Loucy (cell line): Measurements from ENCODE around the gene TMEM42.

Experiments
- H2AFZ ChIP-seq: fragments of 200-600 bp; sonication (generic); 2 replicates; pipeline ENCODE4 v1.6.0; 2016; ENCODE audit warnings: antibody characterized with exemption, mild to moderate bottlenecking, low read length, moderate library complexity
- H3F3A ChIP-seq: fragments of 200-600 bp; 2 replicates; pipeline ENCODE4 v1.6.0; 2016; ENCODE audit warnings: antibody characterized with exemption, low read depth, mild to moderate bottlenecking
- H3K27me3 ChIP-seq: fragments of 200-600 bp; sonication (generic); 2 replicates; pipeline ENCODE4 v1.6.1; 2014; ENCODE audit warnings: low read length, mild to moderate bottlenecking; ENCODE audit not compliant: insufficient read depth, poor library complexity, severe bottlenecking
- H3K36me3 ChIP-seq: fragments of 200-600 bp; sonication (generic); 2 replicates; pipeline ENCODE4 v1.6.1; 2016; ENCODE audit warnings: low read length; ENCODE audit not compliant: insufficient read depth
- H3K4me1 ChIP-seq: fragments of 200-600 bp; sonication (generic); 2 replicates; pipeline ENCODE4 v1.5.1; 2014; ENCODE audit warnings: low read length, mild to moderate bottlenecking; ENCODE audit not compliant: insufficient read depth, poor library complexity, severe bottlenecking
- H3K4me2 ChIP-seq: fragments of 200-600 bp; sonication (generic); 2 replicates; pipeline ENCODE4 v1.6.0; 2014; ENCODE audit warnings: antibody characterized with exemption, low read length, low read depth, mild to moderate bottlenecking; ENCODE audit not compliant: poor library complexity, severe bottlenecking
- H3K4me3 ChIP-seq: fragments of 200-600 bp; sonication (generic); 2 replicates; pipeline ENCODE4 v1.5.1; 2014; ENCODE audit warnings: low read length, mild to moderate bottlenecking, mixed read lengths; ENCODE audit not compliant: poor library complexity, severe bottlenecking
- H3K79me2 ChIP-seq: fragments of 200-600 bp; sonication (generic); 2 replicates; pipeline ENCODE4 v1.6.1; 2014; ENCODE audit warnings: low read length; ENCODE audit not compliant: insufficient read depth
- H3K9ac ChIP-seq: fragments of 200-600 bp; sonication (generic); 2 replicates; pipeline ENCODE4 v1.6.0; 2014; ENCODE audit warnings: mild to moderate bottlenecking, low read depth, low read length, moderate library complexity; ENCODE audit not compliant: poor library complexity, severe bottlenecking
- H3K9me2 ChIP-seq: fragments of 200-600 bp; sonication (generic); replicated peaks from 2 replicates; pipeline ENCODE4 v1.6.1; 2016; ENCODE audit warnings: low read depth, low read length, mixed read lengths
- H3K9me3 ChIP-seq: fragments of 200-600 bp; sonication (generic); 2 replicates; pipeline ENCODE4 v1.6.1; 2014; ENCODE audit warnings: mild to moderate bottlenecking, antibody characterized with exemption, low read length, low read depth; ENCODE audit not compliant: insufficient read depth
- H4K20me1 ChIP-seq: fragments of 200-600 bp; sonication (generic); 2 replicates; pipeline ENCODE4 v1.6.0; 2014; ENCODE audit warnings: antibody characterized with exemption, low read length, mild to moderate bottlenecking; ENCODE audit not compliant: insufficient read depth, poor library complexity, severe bottlenecking
- CTCF ChIP-seq: fragments of 200-600 bp; sonication (generic); conservative IDR thresholded peaks from 2 replicates; pipeline ENCODE4 v1.5.1; 2014; ENCODE audit warnings: mild to moderate bottlenecking, antibody characterized with exemption, low read length
- EZH2phosphoT487 ChIP-seq: fragments of 200-600 bp; IDR thresholded peaks from 2 replicates; pipeline ENCODE4 v1.6.1; 2018; ENCODE audit warnings: antibody characterized with exemption, mild to moderate bottlenecking, moderate library complexity, borderline replicate concordance

Gene TMEM42

DNA sequence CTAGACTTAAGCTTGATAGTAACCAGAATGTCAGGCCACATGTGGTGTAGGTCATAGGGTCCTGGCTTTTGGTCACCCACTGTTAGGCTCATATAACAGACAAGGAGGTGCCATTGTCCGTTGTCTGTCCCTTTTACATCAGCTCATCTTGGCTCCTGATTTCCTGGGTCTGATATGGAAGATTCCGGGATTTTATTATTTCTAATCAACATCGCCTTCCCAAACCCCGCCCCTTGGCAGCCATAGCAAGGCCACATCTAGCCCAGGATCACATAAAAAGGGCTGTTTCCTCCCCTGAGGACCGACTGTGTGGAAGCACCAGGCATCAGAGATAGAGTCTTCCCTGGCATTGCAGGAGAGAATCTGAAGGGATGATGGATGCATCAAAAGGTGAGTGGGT lies 12.6 kb downstream of the TMEM42 start, which contains the start of gene TGM4:
Gene TGM4 (plus strand): TSS at position 301 of the 400 bp plus-strand sequence. CDS start 71 bp downstream, at position 372.
- Histone ChIP-seq H3K9me3 (no peaks in the 10 kb centered on the region), H3K4me1 (no peaks in the 10 kb centered on the region), H3K9ac (no peak within 1 kb of the TSS), H4K20me1 (no peaks in the 10 kb centered on the region), H3K4me3 (no peak within 1 kb of the TSS), H3K79me2 (no peaks in the 10 kb centered on the region), H3F3A (no peaks in the 10 kb centered on the region), H3K9me2 (no peaks in the 10 kb centered on the region), H2AFZ (no peak within 1 kb of the TSS), H3K27me3 (no peaks in the 10 kb centered on the region), H3K36me3 (no peaks in the 10 kb centered on the region), H3K4me2 (no peak within 1 kb of the TSS)
- no peak for TF ChIP-seq CTCF
- TF ChIP-seq EZH2phosphoT487 = no peak

DNA sequence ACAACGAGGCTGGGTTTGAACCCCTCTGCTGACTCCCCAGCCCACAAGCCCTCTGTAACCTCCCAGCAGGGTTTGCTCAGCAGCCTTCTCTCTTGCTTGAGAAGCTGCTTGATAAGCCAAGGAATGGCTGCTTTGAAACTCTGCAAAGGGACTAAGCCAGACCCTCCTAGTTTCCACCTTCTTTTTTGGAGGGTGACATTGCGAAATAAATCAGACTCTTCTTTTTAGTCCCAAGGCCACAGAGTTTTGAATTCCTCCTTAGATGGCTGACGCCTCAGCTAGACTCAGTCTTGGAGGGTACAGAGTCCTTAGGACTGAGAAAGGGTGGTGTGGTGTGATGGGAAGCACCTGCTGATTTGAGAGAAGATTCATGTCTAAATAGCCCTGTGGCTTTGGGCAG lies 13.9 kb downstream of the TMEM42 start:
- no peaks in the 10 kb centered on the region for H3K79me2 ChIP-seq
- no peak overlapping the region for H3K4me2 ChIP-seq
- no peak overlapping the region for H3K9ac ChIP-seq
- H3F3A ChIP-seq = no peaks in the 10 kb centered on the region
- H3K9me2 ChIP-seq = no peaks in the 10 kb centered on the region
- TF ChIP-seq EZH2phosphoT487 (no peak), CTCF (no peak)
- no peak overlapping the region for H2AFZ ChIP-seq
- H3K9me3 ChIP-seq = no peaks in the 10 kb centered on the region
- no peaks in the 10 kb centered on the region for H3K4me1 ChIP-seq
- no peaks in the 10 kb centered on the region for H3K27me3 ChIP-seq
- no peaks in the 10 kb centered on the region for H4K20me1 ChIP-seq
- H3K4me3 ChIP-seq = no peak overlapping the region
- no peaks in the 10 kb centered on the region for H3K36me3 ChIP-seq

DNA sequence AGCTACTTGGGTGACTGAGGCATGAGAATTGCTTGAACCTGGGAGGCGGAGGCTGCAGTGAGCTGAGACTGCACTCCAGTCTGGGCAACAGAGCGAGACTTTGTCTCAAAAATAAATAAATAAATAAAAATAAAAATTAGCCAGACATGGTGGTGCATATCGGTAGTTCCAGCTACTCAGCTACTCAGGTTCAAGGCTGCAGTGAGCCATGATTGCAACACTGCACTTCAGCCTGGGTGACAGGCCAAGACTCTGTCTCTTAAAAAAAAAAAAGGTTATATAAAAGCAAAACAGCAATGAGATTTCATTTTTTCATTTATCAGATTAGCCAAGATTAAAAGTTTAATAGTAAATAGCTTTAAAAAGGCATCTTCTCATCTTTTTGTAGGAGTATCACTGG lies 15.6 kb downstream of the TMEM42 start:
- Histone ChIP-seq H2AFZ (no peak overlapping the region), H3F3A (no peaks in the 10 kb centered on the region), H3K4me2 (no peak overlapping the region), H3K36me3 (no peaks in the 10 kb centered on the region), H3K79me2 (no peaks in the 10 kb centered on the region), H4K20me1 (no peaks in the 10 kb centered on the region), H3K4me1 (no peaks in the 10 kb centered on the region), H3K9ac (no peak overlapping the region), H3K27me3 (no peaks in the 10 kb centered on the region), H3K9me2 (no peaks in the 10 kb centered on the region), H3K4me3 (no peak overlapping the region), H3K9me3 (no peaks in the 10 kb centered on the region)
- no peak for TF ChIP-seq EZH2phosphoT487
- TF ChIP-seq CTCF = no peak
